ENCODE results near the gene TMC2.

DNA sequence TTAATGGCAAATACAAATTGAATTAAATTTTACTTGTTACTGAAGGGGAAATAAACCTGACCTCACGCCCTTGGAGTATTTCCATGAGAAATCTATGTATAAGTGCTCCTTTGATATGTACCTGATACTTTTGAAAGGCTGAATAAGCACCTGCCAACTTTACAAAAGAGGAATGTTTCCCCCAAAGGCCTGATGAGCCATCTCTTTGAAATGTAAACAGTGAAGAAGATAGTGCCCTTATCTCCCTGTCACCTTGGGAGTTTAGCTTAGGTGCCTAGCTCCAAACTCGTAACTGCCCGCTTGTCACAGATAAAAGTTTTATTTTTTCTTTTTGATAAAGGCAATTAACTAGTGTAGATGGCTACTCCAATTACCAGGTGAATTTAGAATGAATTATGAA is 26.6 kb upstream of the TMC2 start:
- TF ChIP-seq, protein P1, sequence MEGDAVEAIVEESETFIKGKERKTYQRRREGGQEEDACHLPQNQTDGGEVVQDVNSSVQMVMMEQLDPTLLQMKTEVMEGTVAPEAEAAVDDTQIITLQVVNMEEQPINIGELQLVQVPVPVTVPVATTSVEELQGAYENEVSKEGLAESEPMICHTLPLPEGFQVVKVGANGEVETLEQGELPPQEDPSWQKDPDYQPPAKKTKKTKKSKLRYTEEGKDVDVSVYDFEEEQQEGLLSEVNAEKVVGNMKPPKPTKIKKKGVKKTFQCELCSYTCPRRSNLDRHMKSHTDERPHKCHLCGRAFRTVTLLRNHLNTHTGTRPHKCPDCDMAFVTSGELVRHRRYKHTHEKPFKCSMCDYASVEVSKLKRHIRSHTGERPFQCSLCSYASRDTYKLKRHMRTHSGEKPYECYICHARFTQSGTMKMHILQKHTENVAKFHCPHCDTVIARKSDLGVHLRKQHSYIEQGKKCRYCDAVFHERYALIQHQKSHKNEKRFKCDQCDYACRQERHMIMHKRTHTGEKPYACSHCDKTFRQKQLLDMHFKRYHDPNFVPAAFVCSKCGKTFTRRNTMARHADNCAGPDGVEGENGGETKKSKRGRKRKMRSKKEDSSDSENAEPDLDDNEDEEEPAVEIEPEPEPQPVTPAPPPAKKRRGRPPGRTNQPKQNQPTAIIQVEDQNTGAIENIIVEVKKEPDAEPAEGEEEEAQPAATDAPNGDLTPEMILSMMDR (IDR thresholded peaks at IDR 0.05 in 8 of 11, conservative IDR thresholded peaks at IDR 0.05 in 3 of 11): no peak
- no peak for TF ChIP-seq POLR2AphosphoS5 (IDR thresholded peaks at IDR 0.05)

Data from spleen (tissue), 7 donors.